Dermis blood vessel endothelial cell (primary cell): ENCODE measurements around the gene TEX35. TPM values are rescaled to one million over a fixed set of nuclear protein-coding genes. Genes with fewer than 3 reads are reported as not detected.

Experiments used
- DNase-seq: peaks from one replicate; pipeline ENCODE4 v3.0.0; 2010
- total RNA-seq: library from RNA; depleted of rRNA; stranded (reverse); fragments of >200 nt; gene quantifications from 2 replicates; pipeline ENCODE4 v1.2.3, GENCODE V29; 2014

TEX35 gene
- not detected in 2 replicates for total RNA-seq

- no peak for DNase-seq
Measured at GRCh38 chr1:178512566-178513277, at the start of gene TEX35. TSS of gene TEX35 (plus strand) at chr1:178513109. CDS start at chr1:178513189, 80 bp downstream.

DNA sequence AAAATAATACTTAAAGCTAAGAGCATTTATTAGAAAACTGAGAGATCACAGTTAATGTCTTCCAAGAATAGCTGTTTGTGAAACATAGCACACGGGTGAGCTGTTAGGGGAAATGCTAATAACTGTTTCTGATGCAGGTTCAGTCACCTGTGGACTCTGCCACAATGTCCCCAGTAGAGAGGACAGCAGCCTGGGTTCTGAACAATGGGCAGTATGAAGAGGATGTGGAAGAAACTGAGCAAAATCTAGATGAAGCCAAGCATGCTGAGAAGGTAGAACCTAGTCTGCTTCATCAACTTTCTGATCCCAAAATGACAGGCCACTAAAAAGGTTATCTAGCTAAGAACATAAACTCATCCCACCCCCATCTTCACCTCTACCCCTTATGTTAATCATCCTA is 48.8 kb upstream of the TEX35 start:
- DNase-seq, result no peak

DNA sequence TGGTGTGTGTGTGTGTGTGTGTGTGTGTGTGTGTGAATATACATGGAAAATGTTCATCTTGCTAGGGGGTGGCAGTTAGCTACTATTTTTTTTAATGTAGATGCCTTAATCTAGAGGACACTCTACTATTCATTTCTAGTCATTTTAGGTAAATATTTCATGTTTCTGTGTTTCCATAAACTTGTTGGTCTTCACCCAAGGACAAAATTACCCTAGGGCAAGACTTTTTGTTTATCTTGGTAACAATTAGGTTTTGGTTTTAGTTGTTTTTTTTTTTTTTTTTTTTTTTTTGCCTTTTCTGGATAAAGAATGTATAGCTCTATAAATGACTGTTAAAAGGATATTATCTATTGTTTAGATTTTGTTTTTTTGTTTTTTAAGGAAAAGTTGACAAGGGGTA is 48.3 kb upstream of the TEX35 start:
- DNase-seq, result no peak

- peak; percentile 23 for DNase-seq
Measured at GRCh38 chr1:178465011-178465410, 47.9 kb upstream of the TEX35 start.

DNA sequence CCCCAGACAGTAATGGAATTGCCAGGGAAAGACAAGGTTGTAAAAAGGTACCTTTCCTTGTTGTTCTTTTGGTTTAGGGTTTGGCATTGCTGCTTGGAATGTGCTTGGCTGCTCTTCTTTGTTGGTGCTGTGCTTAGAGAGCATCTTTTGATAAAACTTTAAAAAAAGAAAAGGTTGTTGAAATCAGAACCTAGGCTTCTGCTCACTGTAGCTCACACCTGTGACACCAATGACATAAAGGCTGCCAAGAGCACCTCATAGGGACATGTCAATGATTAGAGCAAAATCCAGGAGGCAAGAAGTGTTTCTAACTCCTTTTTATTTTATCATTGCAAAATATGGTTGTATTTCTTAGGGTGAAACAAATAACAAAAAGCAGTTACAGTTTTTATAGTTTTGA is 45.1 kb upstream of the TEX35 start:
- no peak for DNase-seq

DNA sequence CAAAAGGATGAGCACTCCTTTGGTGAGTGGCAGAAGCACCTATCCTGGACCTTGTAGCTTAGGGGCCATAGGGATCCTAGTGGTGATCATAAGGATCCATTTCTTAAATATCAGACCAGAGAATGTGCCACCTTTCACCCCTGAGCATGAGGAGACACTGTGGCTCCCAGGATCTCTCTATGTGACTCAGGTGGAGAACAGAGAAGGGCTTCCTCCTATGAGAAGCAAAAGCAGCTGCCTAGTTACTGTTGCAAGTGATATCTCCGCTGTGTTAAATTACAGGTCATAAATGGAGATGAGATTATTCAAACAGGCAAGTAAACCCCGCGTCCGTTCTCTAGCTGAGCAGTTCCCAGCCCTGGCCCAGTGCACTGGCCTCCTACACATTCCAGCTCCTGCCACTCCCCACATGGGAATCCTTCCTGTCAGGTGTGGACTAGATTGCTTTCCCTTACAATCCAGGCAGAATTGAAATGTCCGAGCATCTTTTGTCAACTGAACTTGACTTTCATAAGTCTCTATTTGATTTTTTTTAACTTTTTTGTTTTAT is 42.4 kb upstream of the TEX35 start:
- no peak for DNase-seq

- DNase-seq, result no peak
Measured at GRCh38 chr1:178472531-178472930, 40.4 kb upstream of the TEX35 start.

DNA sequence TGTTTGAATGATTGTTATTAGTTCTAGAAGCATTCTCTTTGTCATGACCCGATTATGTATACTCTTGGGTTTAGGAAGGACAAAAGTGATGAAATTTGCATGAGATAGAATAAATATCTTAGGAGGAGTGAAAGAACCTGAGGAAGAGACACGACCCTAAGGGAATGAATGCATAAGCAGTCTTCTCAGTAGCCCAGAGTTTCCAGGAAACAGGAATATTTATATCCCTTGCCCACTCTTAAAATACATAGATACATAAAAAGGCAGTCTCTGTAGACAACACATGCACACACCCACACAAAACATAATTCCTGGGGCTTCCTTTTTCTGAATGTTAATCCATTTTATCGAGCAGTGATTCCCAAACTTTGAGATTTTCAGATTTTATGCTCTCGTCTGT is 35.5 kb upstream of the TEX35 start:
- no peak for DNase-seq

DNA sequence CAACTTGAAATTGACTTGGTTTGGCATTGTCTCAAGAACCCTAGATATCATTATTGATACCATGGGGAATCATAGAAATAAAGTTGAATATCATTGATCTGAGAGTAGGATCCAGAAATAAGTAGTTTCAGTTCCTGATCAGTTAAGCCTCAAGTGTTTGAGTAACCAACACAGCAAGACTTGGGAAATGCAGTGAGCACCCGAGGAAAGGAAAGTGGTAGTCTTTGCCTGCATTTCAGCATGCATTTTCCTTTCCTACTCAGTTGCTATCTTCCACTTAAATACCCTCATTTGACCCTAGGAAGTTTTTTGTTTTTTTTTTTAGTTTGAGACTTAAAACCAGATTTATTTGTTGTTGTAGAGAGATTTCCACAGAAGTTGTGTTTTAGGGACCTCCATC is 35.1 kb upstream of the TEX35 start:
- no peak for DNase-seq

DNA sequence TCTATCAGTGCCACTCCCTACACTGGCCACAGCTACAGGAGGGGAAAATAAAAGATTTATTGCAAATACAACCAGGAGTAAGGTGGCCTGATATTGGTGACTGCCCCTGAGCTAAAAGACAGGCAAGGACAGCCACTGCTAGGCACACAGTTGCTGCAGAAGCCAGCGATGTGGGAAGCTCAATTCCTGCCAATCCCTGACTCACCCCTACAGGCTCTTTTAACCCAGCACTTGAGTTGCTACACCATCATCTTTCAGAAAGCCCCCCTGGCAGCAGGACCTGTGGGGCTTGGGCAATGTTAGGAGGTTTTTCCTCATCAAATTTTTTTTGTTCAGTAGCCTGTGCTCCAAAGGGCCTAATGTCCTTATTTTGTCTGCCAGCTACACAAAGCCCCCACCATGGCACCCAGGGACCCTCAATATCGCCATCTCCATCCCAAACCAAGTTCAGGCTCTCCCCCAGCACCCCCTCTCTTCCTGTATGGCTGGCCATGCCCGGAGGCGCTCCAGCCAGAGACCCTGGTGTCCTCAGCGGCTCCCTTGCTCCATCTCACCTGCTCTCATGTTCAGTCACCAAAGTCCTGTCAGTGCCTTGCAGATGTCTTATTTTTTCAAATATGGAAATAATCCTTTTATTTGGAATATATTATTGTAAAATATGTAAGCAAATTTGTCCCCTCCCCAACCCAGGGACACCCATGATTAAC is 29.5 kb upstream of the TEX35 start:
- no peak for DNase-seq

- peak; percentile 70 for DNase-seq
Measured at GRCh38 chr1:178484698-178485225, 28.1 kb upstream of the TEX35 start.

DNA sequence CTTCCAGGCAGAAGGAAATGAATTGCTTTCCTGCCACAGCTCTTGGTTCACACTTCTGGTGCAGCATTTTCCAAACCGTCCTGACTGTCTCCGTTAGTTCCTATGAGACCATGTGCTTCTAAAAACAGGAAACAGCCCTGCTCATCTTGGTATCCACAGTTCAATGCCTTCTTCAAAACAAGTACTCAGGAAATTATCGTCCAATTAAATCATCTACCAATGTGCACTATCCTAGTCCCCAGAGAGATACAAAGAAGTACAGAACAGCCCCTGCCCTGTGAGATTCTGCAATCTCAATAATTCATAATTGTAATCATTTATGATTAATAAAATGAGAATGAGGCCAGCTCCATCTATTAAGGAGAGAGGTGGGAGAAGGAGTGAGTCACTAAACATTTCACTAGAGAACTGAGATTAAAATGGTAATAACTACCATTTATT is 27.3 kb upstream of the TEX35 start:
- peak; percentile 60 for DNase-seq

- DNase-seq, result no peak
Measured at GRCh38 chr1:178486100-178487069, 26.5 kb upstream of the TEX35 start.

- DNase-seq, result no peak
Measured at GRCh38 chr1:178487070-178487615, 25.8 kb upstream of the TEX35 start.

- DNase-seq, result no peak
Measured at GRCh38 chr1:178488393-178488792, 24.5 kb upstream of the TEX35 start.

DNA sequence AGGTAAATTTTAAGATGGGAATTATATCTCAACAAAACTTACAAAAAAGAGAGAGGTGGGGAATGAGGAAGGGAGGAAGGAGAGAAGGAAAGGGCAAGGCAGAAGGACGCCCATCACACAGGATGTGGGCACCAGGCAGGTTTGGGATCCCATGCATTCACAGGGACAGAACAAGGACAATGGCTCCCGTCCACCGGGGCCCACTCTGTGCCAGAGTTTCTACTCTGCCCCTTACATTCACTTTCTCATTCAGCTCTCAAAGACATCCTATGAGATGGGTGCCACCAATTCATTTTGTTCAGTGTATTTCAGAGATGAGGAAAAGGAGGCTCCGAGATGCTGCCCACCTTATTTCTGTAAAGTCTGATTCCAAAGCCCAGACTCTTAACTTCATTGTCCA is 23.5 kb upstream of the TEX35 start:
- DNase-seq, result no peak

GRCh38 chr1:178490136-178490535 is 22.8 kb upstream of the TEX35 start:
- no peak for DNase-seq

DNA sequence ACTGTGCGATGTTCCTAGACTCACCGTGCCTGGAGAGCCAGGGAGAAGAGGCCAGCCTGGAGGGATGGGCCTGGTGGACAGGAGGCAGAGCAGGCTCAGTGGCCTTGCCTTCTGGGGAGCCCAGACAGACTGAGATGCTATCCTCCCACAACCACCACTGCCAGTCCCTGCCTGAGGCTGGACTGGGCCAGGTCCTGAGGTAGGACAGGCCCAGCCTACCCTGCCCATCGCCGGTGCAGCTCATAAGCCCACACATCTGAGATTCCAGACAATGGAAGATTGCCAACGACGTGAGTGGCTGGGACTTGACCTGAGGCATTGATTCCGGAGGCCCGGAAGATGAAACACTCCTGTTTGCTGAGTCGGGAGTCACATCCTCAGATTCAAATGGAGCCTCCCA is 21.9 kb upstream of the TEX35 start:
- no peak for DNase-seq

GRCh38 chr1:178491721-178492120 is 21.2 kb upstream of the TEX35 start:
- no peak for DNase-seq

- DNase-seq, result no peak
Measured at GRCh38 chr1:178492341-178492740, 20.6 kb upstream of the TEX35 start.

- DNase-seq, result no peak
Measured at GRCh38 chr1:178493301-178493741, 19.6 kb upstream of the TEX35 start.

- no peak for DNase-seq
Measured at GRCh38 chr1:178494569-178494971, 18.3 kb upstream of the TEX35 start.
